ENCODE data around the gene CLMP. TPM values are rescaled to one million over a fixed set of nuclear protein-coding genes. Genes with fewer than 3 reads are reported as not detected.

CLMP gene
- total and polyA plus RNA-seq, 2 donors (not counting 3 experiments of a cell fraction or from before 2014, with no cell fraction given): 0.03 to 0.18 TPM

DNA sequence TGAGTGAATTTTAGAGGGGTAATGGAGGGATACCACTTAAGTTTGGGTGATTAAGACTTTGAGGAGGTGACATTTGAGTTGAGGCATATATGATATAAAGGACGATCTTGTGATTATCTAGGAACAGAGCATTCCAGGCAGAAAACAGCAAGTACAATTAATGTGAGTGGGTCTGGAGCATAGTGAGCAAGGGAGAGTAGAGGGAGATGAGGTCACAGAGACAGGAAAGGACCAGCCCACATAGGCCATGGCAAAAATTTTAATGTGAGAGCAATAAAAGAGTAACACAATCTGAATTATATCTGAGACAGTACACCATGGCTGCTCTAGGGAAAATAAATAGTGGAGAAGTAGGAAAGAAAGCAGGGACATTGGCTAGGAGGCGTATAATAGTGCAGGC is 118.6 kb downstream of the CLMP start:
- H3K4me2 ChIP-seq (ENCODE audit: insufficient read depth, low read length): no peak overlapping the region
- H4K20me1 ChIP-seq (replicated peaks; ENCODE audit: control insufficient read depth, extremely low read depth, insufficient read depth, low read length): no peaks in the 10 kb centered on the region
- no peak for DNase-seq (ENCODE audit: low read depth, low spot score)
- no peak overlapping the region for H3K9ac ChIP-seq (replicated peaks; ENCODE audit: extremely low read depth, insufficient read depth, low read length)
- H3K27me3 ChIP-seq (ENCODE audit: control insufficient read depth in 2 of 2, insufficient read depth in 2 of 2, low read length in 2 of 2): no peaks in the 10 kb centered on the region
- dilution Hi-C loops (cut with MboI; ENCODE audit: extremely low pct_ligation_motif_present, low sequenced_read_pairs): no loop called here
- H3K9me1 ChIP-seq (replicated peaks; ENCODE audit: control insufficient read depth, extremely low read depth, insufficient read depth, low read length): no peaks in the 10 kb centered on the region
- H3K4me3 ChIP-seq (replicated peaks in 1 of 3; ENCODE audit: insufficient read depth in 1 of 3, low read depth in 1 of 3, low read length in 3 of 3): no peak overlapping the region
- no peak for FAIRE-seq
- no peak overlapping the region for H2AFZ ChIP-seq (ENCODE audit: low read depth, low read length)
- intact Hi-C loops (cut with micrococcal nuclease): no loop called here
- H3K79me2 ChIP-seq (ENCODE audit: control insufficient read depth, insufficient read depth, low read length): no peaks in the 10 kb centered on the region
- H3K4me1 ChIP-seq (ENCODE audit: control insufficient read depth, extremely low read depth, insufficient read depth, low read length): no peaks in the 10 kb centered on the region
- no peaks in the 10 kb centered on the region for H3K9me3 ChIP-seq (replicated peaks; ENCODE audit: control insufficient read depth, insufficient read depth, low read length)
- ChIA-PET POLR2A (no interaction called here), CTCF (no interaction called here)
- H3K27ac ChIP-seq (ENCODE audit: insufficient read depth, low read depth, low read length): no peak overlapping the region
- TF ChIP-seq POLR2A (IDR thresholded peaks at IDR 0.05; ENCODE audit: low read depth, low read length) (no peak), JUN (IDR thresholded peaks at IDR 0.05; ENCODE audit: borderline replicate concordance, insufficient read depth, insufficient read length, low read depth) (no peak), GATA2 (IDR thresholded peaks at IDR 0.05; ENCODE audit: insufficient read depth, insufficient read length, low read depth, low read length) (no peak), EZH2 (IDR thresholded peaks at IDR 0.05; ENCODE audit: borderline replicate concordance, low read depth, low read length, severe bottlenecking) (no peak), MYC (IDR thresholded peaks at IDR 0.05; ENCODE audit: low read depth, low read length) (no peak), FOS (IDR thresholded peaks at IDR 0.05; ENCODE audit: borderline replicate concordance, insufficient read depth, low read length) (no peak), POLR2AphosphoS5 (IDR thresholded peaks at IDR 0.05; ENCODE audit: insufficient read depth, low read depth, low read length) (no peak)
- TF ChIP-seq, protein P1, sequence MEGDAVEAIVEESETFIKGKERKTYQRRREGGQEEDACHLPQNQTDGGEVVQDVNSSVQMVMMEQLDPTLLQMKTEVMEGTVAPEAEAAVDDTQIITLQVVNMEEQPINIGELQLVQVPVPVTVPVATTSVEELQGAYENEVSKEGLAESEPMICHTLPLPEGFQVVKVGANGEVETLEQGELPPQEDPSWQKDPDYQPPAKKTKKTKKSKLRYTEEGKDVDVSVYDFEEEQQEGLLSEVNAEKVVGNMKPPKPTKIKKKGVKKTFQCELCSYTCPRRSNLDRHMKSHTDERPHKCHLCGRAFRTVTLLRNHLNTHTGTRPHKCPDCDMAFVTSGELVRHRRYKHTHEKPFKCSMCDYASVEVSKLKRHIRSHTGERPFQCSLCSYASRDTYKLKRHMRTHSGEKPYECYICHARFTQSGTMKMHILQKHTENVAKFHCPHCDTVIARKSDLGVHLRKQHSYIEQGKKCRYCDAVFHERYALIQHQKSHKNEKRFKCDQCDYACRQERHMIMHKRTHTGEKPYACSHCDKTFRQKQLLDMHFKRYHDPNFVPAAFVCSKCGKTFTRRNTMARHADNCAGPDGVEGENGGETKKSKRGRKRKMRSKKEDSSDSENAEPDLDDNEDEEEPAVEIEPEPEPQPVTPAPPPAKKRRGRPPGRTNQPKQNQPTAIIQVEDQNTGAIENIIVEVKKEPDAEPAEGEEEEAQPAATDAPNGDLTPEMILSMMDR (IDR thresholded peaks at IDR 0.05; ENCODE audit: extremely low read depth in 1 of 2, insufficient read depth in 1 of 2, low read depth in 1 of 2, low read length in 2 of 2): no peak
- TF ChIP-seq, protein P2, sequence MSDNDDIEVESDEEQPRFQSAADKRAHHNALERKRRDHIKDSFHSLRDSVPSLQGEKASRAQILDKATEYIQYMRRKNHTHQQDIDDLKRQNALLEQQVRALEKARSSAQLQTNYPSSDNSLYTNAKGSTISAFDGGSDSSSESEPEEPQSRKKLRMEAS (IDR thresholded peaks at IDR 0.05; ENCODE audit: insufficient read depth, insufficient read length): no peak
- no peaks in the 10 kb centered on the region for H3K36me3 ChIP-seq (ENCODE audit: control insufficient read depth in 2 of 2, extremely low read depth in 1 of 2, insufficient read depth in 2 of 2, low read length in 2 of 2)
- BruUV-seq (replicated peaks): no TSS peak
